GM12878 (cell line): ENCODE data around the gene HORMAD2. TPM values are rescaled to one million over a fixed set of nuclear protein-coding genes. Genes with fewer than 3 reads are reported as not detected.

Experiments used
- ATAC-seq: fragments of 200-7000 bp; cut with Tn5 transposase; 3 replicates; pipeline ENCODE4 v1.9.1; 2020; ENCODE audit warnings: mild to moderate bottlenecking, moderate library complexity
- BruUV-seq: library from RNA; stranded (reverse); fragments of 400-500 nt; replicated peaks from 2 replicates; lab custom pipeline; 2021; lab: Mats Ljungman, UMichigan
- CTCF ChIA-PET: fragments of 300-600 bp; sonication (Branson Sonifier 250); formaldehyde crosslinking; extraction: SDS; loops from one replicate; lab custom pipeline; 2021; ENCODE audit warnings: inconsistent platforms; lab: Yijun Ruan, JAX
- POLR2A ChIA-PET: fragments of 350-600 bp; formaldehyde crosslinking; extraction: SDS; loops from one replicate; lab custom pipeline; 2021; ENCODE audit warnings: inconsistent platforms; lab: Charles Lee
- RAD21 ChIA-PET: fragments of 300-600 bp; sonication (Branson Sonifier 250); formaldehyde crosslinking; loops from one replicate; lab custom pipeline; 2023; ENCODE audit warnings: antibody characterized with exemption; ENCODE audit not compliant: unreplicated experiment; lab: Charles Lee
- SMC1A ChIA-PET: fragments of 300-600 bp; sonication (Branson Sonifier 250); formaldehyde crosslinking; loops from one replicate; lab custom pipeline; 2023; ENCODE audit not compliant: unreplicated experiment, uncharacterized antibody; lab: Charles Lee
- DNase-seq: peaks from one replicate; pipeline ENCODE4 v3.0.0-alpha.2; 2011; ENCODE audit warnings: low read depth, low spot score
- FAIRE-seq: peaks from 3 replicates; lab custom pipeline; 2011; peaks lifted over from hg19 to GRCh38; lab: Jason Lieb, UNC
- H2AFZ ChIP-seq: 2 replicates; pipeline ENCODE4 v1.6.0; 2011; ENCODE audit warnings: low read depth, low read length, control low read depth; ENCODE audit not compliant: control insufficient read depth
- H3K27ac ChIP-seq: 2 replicates; pipeline ENCODE4 v1.5.1; 2011; ENCODE audit warnings: control low read depth; ENCODE audit not compliant: control insufficient read depth, insufficient read depth
- H3K27me3 ChIP-seq, 2 experiments: replicated peaks in 1 of 2; 2 replicates each; pipeline versions ENCODE4 v1.6.0 to v1.6.1; 2011; ENCODE audit warnings: low read length in 1 of 2; ENCODE audit not compliant: control insufficient read depth in 2 of 2, insufficient read depth in 2 of 2
- H3K36me3 ChIP-seq, 2 experiments: 2 replicates each; pipeline ENCODE4 v1.5.1; 2011; ENCODE audit warnings: low read length in 1 of 2; ENCODE audit not compliant: control insufficient read depth in 2 of 2, insufficient read depth in 2 of 2
- H3K4me1 ChIP-seq: 2 replicates; pipeline ENCODE4 v1.6.1; 2011; ENCODE audit warnings: mild to moderate bottlenecking, low read length, moderate library complexity, mixed read lengths; ENCODE audit not compliant: control insufficient read depth, insufficient read depth
- H3K4me2 ChIP-seq: 2 replicates; pipeline ENCODE4 v1.6.0; 2011; ENCODE audit warnings: control low read depth; ENCODE audit not compliant: control insufficient read depth, insufficient read depth
- H3K4me3 ChIP-seq: fragments of 200-600 bp; sonication (generic); 2 replicates; pipeline ENCODE4 v1.5.1; 2016
- H3K79me2 ChIP-seq: 2 replicates; pipeline ENCODE4 v1.6.0; 2011; ENCODE audit warnings: low read length; ENCODE audit not compliant: control insufficient read depth, insufficient read depth
- H3K9ac ChIP-seq: 2 replicates; pipeline ENCODE4 v1.8.0; 2011; ENCODE audit warnings: low read length, control low read depth, mixed read lengths; ENCODE audit not compliant: control insufficient read depth, insufficient read depth
- H3K9me3 ChIP-seq: replicated peaks from 3 replicates; pipeline ENCODE4 v1.5.1; 2011; ENCODE audit warnings: mild to moderate bottlenecking, low read length; ENCODE audit not compliant: control insufficient read depth, insufficient read depth
- H4K20me1 ChIP-seq: 2 replicates; pipeline ENCODE4 v1.6.0; 2011; ENCODE audit not compliant: control insufficient read depth, insufficient read depth
- CBFB ChIP-seq: IDR thresholded peaks from 2 replicates; pipeline ENCODE4 v1.6.1; 2016; ENCODE audit warnings: antibody characterized with exemption, low read depth
- CHD4 ChIP-seq: fragments of 200-600 bp; sonication (generic); IDR thresholded peaks from 2 replicates; pipeline ENCODE4 v1.6.1; 2016; ENCODE audit warnings: mild to moderate bottlenecking
- IKZF1 ChIP-seq: fragments of 450-650 bp; conservative IDR thresholded peaks from 2 replicates; pipeline ENCODE4 v1.6.1; 2017; ENCODE audit warnings: antibody characterized with exemption, mild to moderate bottlenecking
- IRF3 ChIP-seq: fragments of 450-650 bp; IDR thresholded peaks from 2 replicates; pipeline ENCODE4 v1.6.1; 2014; ENCODE audit warnings: mild to moderate bottlenecking
- LARP7 ChIP-seq: fragments of 450-650 bp; IDR thresholded peaks from 2 replicates; pipeline ENCODE4 v1.6.1; 2017; ENCODE audit warnings: mild to moderate bottlenecking
- PKNOX1 ChIP-seq: fragments of 450-650 bp; IDR thresholded peaks from 2 replicates; pipeline ENCODE4 v1.6.1; 2016; ENCODE audit warnings: mild to moderate bottlenecking
- SUZ12 ChIP-seq: fragments of 200-600 bp; sonication (generic); IDR thresholded peaks from one replicate; pipeline ENCODE4 v1.6.1; 2018; ENCODE audit warnings: antibody characterized with exemption, mild to moderate bottlenecking; ENCODE audit not compliant: unreplicated experiment
- in situ Hi-C: fragments of 300-500 bp; cut with MboI; formaldehyde crosslinking; loops from 9 replicates; pipeline ENCODE4 v1.14.3; 2018; ENCODE audit warnings: mixed read lengths
- intact Hi-C: fragments of 100-400 bp; cut with micrococcal nuclease; formaldehyde crosslinking; loops from one replicate; pipeline ENCODE4 v1.14.2; 2022; ENCODE audit not compliant: unreplicated experiment
- polyA plus RNA-seq, 11 experiments: library from polyadenylated mRNA; depleted of rRNA in 4 of 11; unstranded in 6 of 11; stranded (reverse) in 5 of 11; fragments of >200 nt; fragmentation: Nextera tagmentation in 4 of 11; fragmentation: Illumina TruSeq in 1 of 11; extraction: Ambion mirVana in 4 of 11; extraction: Trizol in 1 of 11; gene quantifications; 1 replicate in 1 of 11; 2 replicates in 10 of 11; pipeline versions ENCODE4 v1.2.1 to v1.2.3, GENCODE V29; 2011 to 2016; ENCODE audit warnings: inconsistent platforms in 2 of 11, missing spikeins in 2 of 11, low read depth in 1 of 11
- total RNA-seq, 4 experiments: library from RNA; depleted of rRNA in 3 of 4; stranded (reverse); fragments of >200 nt in 3 of 4; fragmentation: Illumina TruSeq in 1 of 4; extraction: Trizol in 1 of 4; gene quantifications; 2 replicates each; pipeline versions ENCODE4 v1.2.1 to v1.2.3, GENCODE V29; 2013 to 2021

The HORMAD2 gene
- total and polyA plus RNA-seq, 10 of the 15 experiments (the other 5 are each of a cell fraction or from before 2014, with no cell fraction given), result 0.07 to 0.13 TPM; not detected in 8

GRCh38 chr22:30105483-30105882, 25.2 kb downstream of the HORMAD2 start:
- no peak overlapping the region for H3K9ac ChIP-seq
- FAIRE-seq, result no peak
- no peak overlapping the region for H2AFZ ChIP-seq
- ChIA-PET RAD21 (interaction anchor here (1.0 to 4.7 kb wide), 3 partner anchors 14 to 183 kb away, joined by 3 to 36 read pairs (median 8); partner anchors contain the start of gene CASTOR1), SMC1A (interaction anchor here (1.1 to 5.4 kb wide), 5 partner anchors 9 to 261 kb away, joined by 3 to 41 read pairs (median 9); no protein-coding TSS in a partner anchor), CTCF (interaction anchor here (0.6 to 4.1 kb wide), 13 partner anchors 12 to 785 kb away, joined by 3 to 20 read pairs (median 4); partner anchors contain the start of gene CASTOR1), POLR2A (no interaction called here)
- H3K9me3 ChIP-seq, result no peaks in the 10 kb centered on the region
- H3K27me3 ChIP-seq, result no peaks in the 10 kb centered on the region
- in situ Hi-C loops (loop anchor here (5.0 kb wide), 2 partner anchors 157 to 287 kb away; no protein-coding TSS in a partner anchor), intact Hi-C loops (loop anchor here (5.0 kb wide), 1 partner anchor 282 kb away; the partner anchor contains the start of gene RNF215)
- BruUV-seq, result no TSS peak
- DNase-seq, result no peak
- no peaks in the 10 kb centered on the region for H3K4me1 ChIP-seq
- H3K36me3 ChIP-seq, result no peaks in the 10 kb centered on the region
- H3K27ac ChIP-seq, result no peak overlapping the region
- no peak for ATAC-seq
- H3K4me2 ChIP-seq, result no peak overlapping the region
- no peaks in the 10 kb centered on the region for H4K20me1 ChIP-seq
- TF ChIP-seq CHD4 (no peak), IRF3 (no peak), PKNOX1 (no peak), SUZ12 (no peak), IKZF1 (no peak), CBFB (no peak), LARP7 (no peak)
- H3K4me3 ChIP-seq, result no peak overlapping the region
- H3K79me2 ChIP-seq, result no peaks in the 10 kb centered on the region
